Loucy (cell line): Measurements from ENCODE around the gene PCCA.

ENCODE experiments used
- H2AFZ ChIP-seq: fragments of 200-600 bp; sonication (generic); 2 replicates; pipeline ENCODE4 v1.6.0; 2016; ENCODE audit warnings: antibody characterized with exemption, mild to moderate bottlenecking, low read length, moderate library complexity
- H3F3A ChIP-seq: fragments of 200-600 bp; 2 replicates; pipeline ENCODE4 v1.6.0; 2016; ENCODE audit warnings: antibody characterized with exemption, low read depth, mild to moderate bottlenecking
- H3K27me3 ChIP-seq: fragments of 200-600 bp; sonication (generic); 2 replicates; pipeline ENCODE4 v1.6.1; 2014; ENCODE audit warnings: low read length, mild to moderate bottlenecking; ENCODE audit not compliant: insufficient read depth, poor library complexity, severe bottlenecking
- H3K36me3 ChIP-seq: fragments of 200-600 bp; sonication (generic); 2 replicates; pipeline ENCODE4 v1.6.1; 2016; ENCODE audit warnings: low read length; ENCODE audit not compliant: insufficient read depth
- H3K4me1 ChIP-seq: fragments of 200-600 bp; sonication (generic); 2 replicates; pipeline ENCODE4 v1.5.1; 2014; ENCODE audit warnings: low read length, mild to moderate bottlenecking; ENCODE audit not compliant: insufficient read depth, poor library complexity, severe bottlenecking
- H3K4me2 ChIP-seq: fragments of 200-600 bp; sonication (generic); 2 replicates; pipeline ENCODE4 v1.6.0; 2014; ENCODE audit warnings: antibody characterized with exemption, low read length, low read depth, mild to moderate bottlenecking; ENCODE audit not compliant: poor library complexity, severe bottlenecking
- H3K4me3 ChIP-seq: fragments of 200-600 bp; sonication (generic); 2 replicates; pipeline ENCODE4 v1.5.1; 2014; ENCODE audit warnings: low read length, mild to moderate bottlenecking, mixed read lengths; ENCODE audit not compliant: poor library complexity, severe bottlenecking
- H3K79me2 ChIP-seq: fragments of 200-600 bp; sonication (generic); 2 replicates; pipeline ENCODE4 v1.6.1; 2014; ENCODE audit warnings: low read length; ENCODE audit not compliant: insufficient read depth
- H3K9ac ChIP-seq: fragments of 200-600 bp; sonication (generic); 2 replicates; pipeline ENCODE4 v1.6.0; 2014; ENCODE audit warnings: mild to moderate bottlenecking, low read depth, low read length, moderate library complexity; ENCODE audit not compliant: poor library complexity, severe bottlenecking
- H3K9me2 ChIP-seq: fragments of 200-600 bp; sonication (generic); replicated peaks from 2 replicates; pipeline ENCODE4 v1.6.1; 2016; ENCODE audit warnings: low read depth, low read length, mixed read lengths
- H3K9me3 ChIP-seq: fragments of 200-600 bp; sonication (generic); 2 replicates; pipeline ENCODE4 v1.6.1; 2014; ENCODE audit warnings: mild to moderate bottlenecking, antibody characterized with exemption, low read length, low read depth; ENCODE audit not compliant: insufficient read depth
- H4K20me1 ChIP-seq: fragments of 200-600 bp; sonication (generic); 2 replicates; pipeline ENCODE4 v1.6.0; 2014; ENCODE audit warnings: antibody characterized with exemption, low read length, mild to moderate bottlenecking; ENCODE audit not compliant: insufficient read depth, poor library complexity, severe bottlenecking
- EZH2phosphoT487 ChIP-seq: fragments of 200-600 bp; IDR thresholded peaks from 2 replicates; pipeline ENCODE4 v1.6.1; 2018; ENCODE audit warnings: antibody characterized with exemption, mild to moderate bottlenecking, moderate library complexity, borderline replicate concordance
- TF ChIP-seq, protein P1 (sequence below): fragments of 200-600 bp; sonication (generic); conservative IDR thresholded peaks from 2 replicates; pipeline ENCODE4 v1.5.1; 2014; ENCODE audit warnings: mild to moderate bottlenecking, antibody characterized with exemption, low read length

The PCCA gene

DNA sequence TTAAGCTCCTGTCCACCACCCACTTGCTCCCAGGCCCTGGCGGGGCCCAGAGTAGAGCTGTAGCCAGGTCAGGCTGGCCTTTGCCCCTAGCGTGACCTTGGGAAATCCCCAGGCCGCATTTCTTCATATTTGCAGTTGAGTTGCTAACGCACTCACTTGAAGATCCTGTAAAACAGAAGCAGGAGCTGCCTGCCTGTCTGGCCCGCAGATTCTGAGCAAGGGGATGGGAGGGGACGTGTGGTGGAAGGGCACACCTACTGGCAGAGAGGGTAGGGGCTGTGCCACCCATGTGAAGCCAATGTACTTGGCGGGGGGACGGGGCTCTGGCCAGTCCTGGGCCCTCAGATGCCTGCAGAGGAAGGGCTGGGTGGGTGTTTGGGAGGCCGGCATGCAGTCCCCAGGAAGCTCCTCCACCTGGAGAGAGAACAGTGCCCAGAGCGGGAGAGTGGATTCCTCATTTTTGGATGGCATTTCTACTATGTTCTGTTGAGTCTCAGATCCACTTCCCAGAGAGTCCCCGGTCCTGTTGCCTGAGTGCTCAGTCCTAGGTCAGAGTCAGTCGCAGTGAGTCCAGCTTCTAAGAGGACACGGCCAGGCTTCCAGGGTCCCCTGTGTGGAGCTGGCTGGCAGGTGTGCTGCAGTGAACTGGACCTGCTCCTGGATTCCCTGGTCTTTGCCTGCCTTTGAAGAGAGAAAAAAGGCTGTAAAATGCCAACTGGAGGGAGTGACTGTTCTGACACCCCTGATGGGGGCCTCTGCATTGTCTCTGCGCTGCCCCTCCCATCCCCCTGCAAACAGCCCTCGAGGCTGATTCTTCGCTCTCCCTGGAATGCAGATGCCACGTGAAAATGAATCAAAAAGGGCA, 436.8 kb downstream of the PCCA start:
- Histone ChIP-seq H2AFZ (no peak overlapping the region), H3K4me3 (no peak overlapping the region), H3K9me3 (no peaks in the 10 kb centered on the region), H4K20me1 (peaks cover 27% of the 10 kb centered on the region), H3K4me2 (no peak overlapping the region), H3K9ac (no peak overlapping the region), H3K27me3 (no peaks in the 10 kb centered on the region), H3K4me1 (peaks cover 18% of the 10 kb centered on the region), H3K79me2 (no peaks in the 10 kb centered on the region), H3F3A (no peaks in the 10 kb centered on the region), H3K36me3 (no peaks in the 10 kb centered on the region; the same call in 1 of the 2 replicates), H3K9me2 (no peaks in the 10 kb centered on the region)
- TF ChIP-seq, protein P1, sequence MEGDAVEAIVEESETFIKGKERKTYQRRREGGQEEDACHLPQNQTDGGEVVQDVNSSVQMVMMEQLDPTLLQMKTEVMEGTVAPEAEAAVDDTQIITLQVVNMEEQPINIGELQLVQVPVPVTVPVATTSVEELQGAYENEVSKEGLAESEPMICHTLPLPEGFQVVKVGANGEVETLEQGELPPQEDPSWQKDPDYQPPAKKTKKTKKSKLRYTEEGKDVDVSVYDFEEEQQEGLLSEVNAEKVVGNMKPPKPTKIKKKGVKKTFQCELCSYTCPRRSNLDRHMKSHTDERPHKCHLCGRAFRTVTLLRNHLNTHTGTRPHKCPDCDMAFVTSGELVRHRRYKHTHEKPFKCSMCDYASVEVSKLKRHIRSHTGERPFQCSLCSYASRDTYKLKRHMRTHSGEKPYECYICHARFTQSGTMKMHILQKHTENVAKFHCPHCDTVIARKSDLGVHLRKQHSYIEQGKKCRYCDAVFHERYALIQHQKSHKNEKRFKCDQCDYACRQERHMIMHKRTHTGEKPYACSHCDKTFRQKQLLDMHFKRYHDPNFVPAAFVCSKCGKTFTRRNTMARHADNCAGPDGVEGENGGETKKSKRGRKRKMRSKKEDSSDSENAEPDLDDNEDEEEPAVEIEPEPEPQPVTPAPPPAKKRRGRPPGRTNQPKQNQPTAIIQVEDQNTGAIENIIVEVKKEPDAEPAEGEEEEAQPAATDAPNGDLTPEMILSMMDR: no peak
- TF ChIP-seq EZH2phosphoT487: no peak

DNA sequence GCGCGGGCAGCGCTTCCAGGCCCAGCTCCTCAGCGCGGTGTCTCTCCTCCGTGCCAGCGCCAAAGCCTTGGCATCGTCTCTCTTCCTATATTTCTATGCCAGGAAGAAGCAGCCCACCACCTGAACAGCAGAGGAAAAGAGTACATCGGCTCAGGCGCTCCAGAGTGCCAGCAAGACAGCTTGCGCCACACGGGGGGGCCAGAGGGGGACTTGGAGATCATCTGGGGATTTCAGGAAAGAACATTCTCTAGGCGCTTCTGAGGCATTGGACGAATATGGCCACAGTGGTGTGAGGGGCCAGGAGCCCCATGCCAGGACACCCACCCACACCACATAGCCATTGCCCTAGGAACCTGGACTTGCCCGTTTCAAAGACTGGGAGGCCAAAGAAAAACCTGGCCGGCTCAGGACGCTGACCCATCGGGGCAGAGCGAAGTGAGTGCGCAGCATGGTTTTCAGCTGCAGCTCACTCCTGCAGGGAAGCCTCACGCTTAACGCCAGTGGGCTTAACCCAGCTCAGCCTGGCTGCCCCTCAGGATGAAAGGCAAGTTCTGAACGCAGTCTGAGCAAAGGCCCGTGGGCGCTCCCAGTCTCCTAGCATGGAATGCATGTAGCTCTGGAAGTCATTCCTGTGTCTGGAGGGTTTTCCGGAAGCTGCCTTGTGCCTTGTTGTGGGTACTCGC, 437.6 kb downstream of the PCCA start:
- H3K9me3 ChIP-seq: no peaks in the 10 kb centered on the region
- H3K27me3 ChIP-seq: no peaks in the 10 kb centered on the region
- H2AFZ ChIP-seq: no peak overlapping the region
- H3F3A ChIP-seq: no peaks in the 10 kb centered on the region
- H3K4me1 ChIP-seq: peaks cover 11% of the 10 kb centered on the region
- no peak overlapping the region for H3K9ac ChIP-seq
- H4K20me1 ChIP-seq: peaks cover 19% of the 10 kb centered on the region
- H3K36me3 ChIP-seq: no peaks in the 10 kb centered on the region; the same call in 1 of the 2 replicates
- TF ChIP-seq EZH2phosphoT487: no peak
- TF ChIP-seq, protein P1: no peak
- H3K4me3 ChIP-seq: no peak overlapping the region
- H3K79me2 ChIP-seq: no peaks in the 10 kb centered on the region
- H3K4me2 ChIP-seq: no peak overlapping the region
- H3K9me2 ChIP-seq: no peaks in the 10 kb centered on the region

DNA sequence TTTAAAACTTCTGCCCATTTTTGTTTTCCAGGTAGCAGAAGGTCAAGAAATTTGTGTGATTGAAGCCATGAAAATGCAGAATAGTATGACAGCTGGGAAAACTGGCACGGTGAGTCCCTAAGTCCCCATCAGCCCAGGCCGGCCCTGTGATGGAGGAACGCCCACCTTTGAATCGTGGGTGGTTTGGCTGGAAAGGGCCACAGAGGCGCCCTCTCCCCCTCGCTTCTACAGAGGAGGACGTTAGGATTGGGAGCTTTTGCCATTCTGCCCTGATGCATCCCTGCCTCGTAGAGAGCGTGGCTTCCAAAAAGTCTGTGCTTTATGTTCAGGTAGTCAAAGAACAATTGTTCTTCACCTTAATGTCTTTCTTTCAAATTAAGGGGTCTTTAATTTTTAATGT, 438.8 kb downstream of the PCCA start:
- no peaks in the 10 kb centered on the region for H3K27me3 ChIP-seq
- TF ChIP-seq, protein P1: no peak
- no peak for TF ChIP-seq EZH2phosphoT487
- no peaks in the 10 kb centered on the region for H3K9me3 ChIP-seq
- no peak overlapping the region for H2AFZ ChIP-seq
- H3K9me2 ChIP-seq: no peaks in the 10 kb centered on the region
- H4K20me1 ChIP-seq: peaks cover 10% of the 10 kb centered on the region
- no peak overlapping the region for H3K9ac ChIP-seq
- no peaks in the 10 kb centered on the region for H3F3A ChIP-seq
- no peak overlapping the region for H3K4me2 ChIP-seq
- no peaks in the 10 kb centered on the region for H3K79me2 ChIP-seq
- no peak overlapping the region for H3K4me3 ChIP-seq
- no peaks in the 10 kb centered on the region; the same call in 1 of the 2 replicates for H3K36me3 ChIP-seq
- peaks cover under 1% of the 10 kb centered on the region for H3K4me1 ChIP-seq
